Liver (tissue), 9 donors: ENCODE measurements around the gene ZBTB7B. TPM values are rescaled to one million over a fixed set of nuclear protein-coding genes. Genes with fewer than 3 reads are reported as not detected.
A peak's percentile ranks its signal among the peaks of the same experiment; 100 is the strongest.

ENCODE experiments used
- DNase-seq: peaks from one replicate; pipeline ENCODE4 v3.0.0-alpha.2; 2017; ENCODE audit warnings: low spot score
- H3K27ac ChIP-seq, 2 donors: one replicate each; pipeline ENCODE4 v1.7.0; 2013; ENCODE audit warnings: inconsistent platforms in 2 of 2, low read length in 2 of 2, control low read depth in 1 of 2, low read depth in 1 of 2, mild to moderate bottlenecking in 1 of 2
- H3K27me3 ChIP-seq, 4 donors: one replicate each; pipeline versions ENCODE4 v1.6.1 to v1.7.0; 2013; ENCODE audit warnings: low read length in 3 of 4, inconsistent platforms in 1 of 4, mild to moderate bottlenecking in 1 of 4, moderate library complexity in 1 of 4; ENCODE audit not compliant: control insufficient read depth in 4 of 4, insufficient read depth in 4 of 4
- H3K36me3 ChIP-seq, 4 donors: one replicate each; pipeline versions ENCODE4 v1.6.1 to v1.7.0; 2013; ENCODE audit warnings: low read length in 3 of 4, mild to moderate bottlenecking in 3 of 4, low read depth in 1 of 4, moderate library complexity in 1 of 4; ENCODE audit not compliant: control insufficient read depth in 4 of 4, insufficient read depth in 3 of 4
- H3K4me1 ChIP-seq, 4 donors: one replicate each; pipeline versions ENCODE4 v1.6.1 to v1.7.0; 2013; ENCODE audit warnings: low read length in 3 of 4, mild to moderate bottlenecking in 3 of 4, moderate library complexity in 1 of 4; ENCODE audit not compliant: control insufficient read depth in 4 of 4, insufficient read depth in 4 of 4
- H3K4me3 ChIP-seq, 3 donors: one replicate each; pipeline versions ENCODE4 v1.6.1 to v1.7.0; 2013; ENCODE audit warnings: low read length in 3 of 3, control low read depth in 1 of 3, low read depth in 1 of 3, mild to moderate bottlenecking in 1 of 3
- H3K9ac ChIP-seq, 2 donors: one replicate each; pipeline ENCODE4 v1.7.0; 2013; ENCODE audit warnings: low read length in 2 of 2, mild to moderate bottlenecking in 2 of 2, moderate library complexity in 2 of 2, control low read depth in 1 of 2, low read depth in 1 of 2
- H3K9me3 ChIP-seq, 4 donors: one replicate each; pipeline versions ENCODE4 v1.6.1 to v1.7.0; 2013; ENCODE audit warnings: low read length in 3 of 4; ENCODE audit not compliant: control insufficient read depth in 4 of 4
- CTCF ChIP-seq: fragments of 150-350 bp; IDR thresholded peaks from 2 replicates; pipeline ENCODE4 v1.5.1; 2017; ENCODE audit warnings: improper control_type of control experiment, low read depth, low read length; ENCODE audit not compliant: missing input control
- EGR1 ChIP-seq, 2 donors: IDR thresholded peaks; 2 replicates each; pipeline ENCODE4 v1.6.1; 2016 to 2018; ENCODE audit warnings: antibody characterized with exemption in 2 of 2, low read depth in 2 of 2
- FOXA2 ChIP-seq: IDR thresholded peaks from 2 replicates; pipeline ENCODE4 v1.6.1; 2016; ENCODE audit warnings: antibody characterized with exemption
- HNF4A ChIP-seq, 2 donors: conservative IDR thresholded peaks; 2 replicates each; pipeline ENCODE4 v1.6.1; 2016; ENCODE audit warnings: antibody characterized with exemption in 2 of 2, mild to moderate bottlenecking in 2 of 2
- HNF4G ChIP-seq: IDR thresholded peaks from 2 replicates; pipeline ENCODE4 v1.6.1; 2016; ENCODE audit warnings: antibody characterized with exemption
- JUND ChIP-seq, 2 donors: IDR thresholded peaks; 2 replicates each; pipeline ENCODE4 v1.6.1; 2016; ENCODE audit warnings: antibody characterized with exemption in 2 of 2
- RAD21 ChIP-seq, 2 donors: IDR thresholded peaks; 2 replicates each; pipeline ENCODE4 v1.6.1; 2016; ENCODE audit warnings: antibody characterized with exemption in 2 of 2, mild to moderate bottlenecking in 2 of 2
- REST ChIP-seq: IDR thresholded peaks from 2 replicates; pipeline ENCODE4 v1.6.1; 2016; ENCODE audit warnings: antibody characterized with exemption, mild to moderate bottlenecking
- RXRA ChIP-seq, 2 donors: IDR thresholded peaks; 2 replicates each; pipeline ENCODE4 v1.6.1; 2017 to 2018; ENCODE audit warnings: antibody characterized with exemption in 2 of 2, mild to moderate bottlenecking in 1 of 2
- SP1 ChIP-seq: IDR thresholded peaks from 2 replicates; pipeline ENCODE4 v1.6.1; 2018; ENCODE audit warnings: antibody characterized with exemption, mild to moderate bottlenecking
- YY1 ChIP-seq: IDR thresholded peaks from 2 replicates; pipeline ENCODE4 v1.6.1; 2016; ENCODE audit warnings: antibody characterized with exemption, mild to moderate bottlenecking
- WGBS: extraction: QIAGEN DNeasy Blood & Tissue Kit; methylation state at CpG from one replicate; pipeline ENCODE4 v1.1.7; 2013; 5-methylcytosine and 5-hydroxymethylcytosine counted together
- polyA plus RNA-seq, 2 donors: library from polyadenylated mRNA; stranded (reverse) in 1 of 2; unstranded in 1 of 2; fragments of 200-250 nt in 1 of 2; fragments of >200 nt in 1 of 2; fragmentation: Nextera tagmentation in 1 of 2; extraction: Ambion mirVana in 1 of 2; gene quantifications; one replicate each; pipeline versions ENCODE4 v1.2.1 to v1.2.3, GENCODE V29; 2013 to 2015
- total RNA-seq, 2 donors: library from RNA; depleted of rRNA; stranded (reverse); fragments of >200 nt; gene quantifications; one replicate each; pipeline ENCODE4 v1.2.3, GENCODE V29; 2014
- TF ChIP-seq, protein P1 (sequence below): IDR thresholded peaks from 2 replicates; pipeline ENCODE4 v1.6.1; 2016; ENCODE audit warnings: antibody characterized with exemption
- TF ChIP-seq, protein P2 (sequence below): IDR thresholded peaks from 2 replicates; pipeline ENCODE4 v1.6.1; 2016; ENCODE audit warnings: antibody characterized with exemption
- donor health status: healthy.
- donor health status: healthy.
- donor health status: healthy.
- donor health status: healthy.
- donor health status: healthy.

The ZBTB7B gene
- total and polyA plus RNA-seq, 4 donors: 7.0 to 50.2 (median 21.1) TPM

- H3K4me3 ChIP-seq: no peak overlapping the region
- H3K9me3 ChIP-seq: no peaks in the 10 kb centered on the region
- H3K4me1 ChIP-seq: peaks cover 16 to 59% (median 36%) of the 10 kb centered on the region in 4 donors
- WGBS: 84% methylated on average over 26 of the region's 26 CpGs
- DNase-seq: no peak
- H3K9ac ChIP-seq: no peak overlapping the region
- TF ChIP-seq REST: no peak
- TF ChIP-seq SP1: no peak
- TF ChIP-seq, protein P1, sequence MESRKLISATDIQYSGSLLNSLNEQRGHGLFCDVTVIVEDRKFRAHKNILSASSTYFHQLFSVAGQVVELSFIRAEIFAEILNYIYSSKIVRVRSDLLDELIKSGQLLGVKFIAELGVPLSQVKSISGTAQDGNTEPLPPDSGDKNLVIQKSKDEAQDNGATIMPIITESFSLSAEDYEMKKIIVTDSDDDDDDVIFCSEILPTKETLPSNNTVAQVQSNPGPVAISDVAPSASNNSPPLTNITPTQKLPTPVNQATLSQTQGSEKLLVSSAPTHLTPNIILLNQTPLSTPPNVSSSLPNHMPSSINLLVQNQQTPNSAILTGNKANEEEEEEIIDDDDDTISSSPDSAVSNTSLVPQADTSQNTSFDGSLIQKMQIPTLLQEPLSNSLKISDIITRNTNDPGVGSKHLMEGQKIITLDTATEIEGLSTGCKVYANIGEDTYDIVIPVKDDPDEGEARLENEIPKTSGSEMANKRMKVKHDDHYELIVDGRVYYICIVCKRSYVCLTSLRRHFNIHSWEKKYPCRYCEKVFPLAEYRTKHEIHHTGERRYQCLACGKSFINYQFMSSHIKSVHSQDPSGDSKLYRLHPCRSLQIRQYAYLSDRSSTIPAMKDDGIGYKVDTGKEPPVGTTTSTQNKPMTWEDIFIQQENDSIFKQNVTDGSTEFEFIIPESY: no peak
- no peak for TF ChIP-seq EGR1 (IDR thresholded peaks at IDR 0.05; ENCODE audit: low read depth in 2 of 2)
- no peak for TF ChIP-seq HNF4G
- TF ChIP-seq YY1: no peak
- no peak for TF ChIP-seq JUND (IDR thresholded peaks at IDR 0.05)
- H3K27me3 ChIP-seq: no peaks in the 10 kb centered on the region
- H3K27ac ChIP-seq: peak overlapping the region in 1 of 2 donors; percentile 70
- peaks cover 3 to 19% (median 9%) of the 10 kb centered on the region in 4 donors for H3K36me3 ChIP-seq
These were observed 13.7 kb downstream of the ZBTB7B start for GRCh38 chr1:155016231-155016831.

DNA sequence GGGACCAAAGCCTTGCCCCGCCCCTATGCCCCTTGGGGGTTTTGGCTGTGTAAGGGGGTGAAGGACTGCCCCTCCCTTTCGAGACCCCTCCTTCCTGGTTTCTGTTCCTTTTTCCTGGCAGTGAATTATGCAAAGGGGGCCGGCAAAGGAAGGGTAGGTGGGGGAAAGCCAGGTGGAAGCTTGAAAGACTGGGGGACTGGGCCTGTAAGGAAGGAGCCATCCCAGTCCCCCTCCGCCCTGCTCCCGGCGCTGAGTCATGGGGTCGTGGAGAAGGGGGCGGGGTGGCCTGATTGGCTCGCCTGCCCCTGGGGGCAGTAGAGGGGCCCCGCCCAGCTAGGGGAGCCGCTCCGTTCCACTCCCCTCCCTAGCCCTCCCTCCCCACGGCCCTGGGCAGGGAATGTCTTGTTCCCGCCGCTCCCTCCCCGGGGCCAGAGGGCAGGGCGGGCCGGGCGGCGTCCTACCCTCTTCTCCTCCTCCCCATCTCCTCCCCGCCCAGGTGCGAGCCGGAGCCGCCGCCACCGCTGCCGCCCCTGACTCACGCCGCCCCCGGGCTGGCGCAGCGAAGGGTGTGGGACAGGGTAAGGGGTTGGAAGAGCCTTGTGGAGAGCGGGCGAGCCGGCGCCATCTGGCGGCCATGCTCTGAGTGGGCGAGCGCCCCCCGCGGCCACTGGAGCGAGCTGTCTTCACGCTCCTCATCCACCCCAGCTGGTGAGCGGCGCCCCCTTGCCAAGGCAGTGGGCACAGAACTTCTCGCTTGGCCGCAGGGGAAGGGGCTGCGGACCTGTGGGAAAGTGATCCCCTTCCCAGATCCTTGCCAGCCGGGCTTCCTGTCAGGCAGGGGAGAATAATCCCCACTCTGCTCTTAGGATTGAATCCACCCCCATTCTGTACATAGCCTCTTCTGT is 14.7 kb downstream of the ZBTB7B start:
- DNase-seq: peak; percentile 86
- 9% methylated on average over 49 of the region's 49 CpGs for WGBS
- TF ChIP-seq FOXA2 (no peak), CTCF (peak; percentile 95), REST (no peak), SP1 (peak; percentile 58), RAD21 (IDR thresholded peaks at IDR 0.05) (peak; percentile 79 to 87), EGR1 (IDR thresholded peaks at IDR 0.05; ENCODE audit: low read depth in 2 of 2) (peak; percentile 30 to 44), RXRA (IDR thresholded peaks at IDR 0.05) (peak in 1 of 2 donors; percentile 20), HNF4A (conservative IDR thresholded peaks at IDR 0.05) (peak in 1 of 2 donors; percentile 23), YY1 (peak; percentile 59)
- TF ChIP-seq, protein P2, sequence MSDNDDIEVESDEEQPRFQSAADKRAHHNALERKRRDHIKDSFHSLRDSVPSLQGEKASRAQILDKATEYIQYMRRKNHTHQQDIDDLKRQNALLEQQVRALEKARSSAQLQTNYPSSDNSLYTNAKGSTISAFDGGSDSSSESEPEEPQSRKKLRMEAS: no peak
- TF ChIP-seq, protein P1: no peak
- Histone ChIP-seq H3K36me3 (peaks cover 3 to 19% (median 9%) of the 10 kb centered on the region in 4 donors), H3K27me3 (no peaks in the 10 kb centered on the region), H3K9ac (no peak overlapping the region), H3K4me3 (peak overlapping the region in 1 of 3 donors; percentile 25), H3K27ac (peak overlapping the region; percentile 46 to 70), H3K9me3 (no peaks in the 10 kb centered on the region), H3K4me1 (peaks cover 9 to 50% (median 29%) of the 10 kb centered on the region in 4 donors)
